ENCODE results near the gene TNIP1.

The TNIP1 gene

GRCh38 chr5:151066920-151067319, 13.9 kb downstream of the TNIP1 start:
- Histone ChIP-seq H2AFZ (ENCODE audit: low read length, unreplicated experiment) (no peak overlapping the region), H3K4me3 (ENCODE audit: low read depth, low read length) (no peak overlapping the region), H3K27ac (ENCODE audit: low read depth, low read length) (no peak overlapping the region), H3K4me1 (ENCODE audit: control insufficient read depth, insufficient read depth, low read length, unreplicated experiment) (peaks cover 36% of the 10 kb centered on the region), H3K36me3 (ENCODE audit: insufficient read depth, low read length) (peaks cover 10% of the 10 kb centered on the region; the same call in 1 of the 2 replicates), H3K27me3 (ENCODE audit: insufficient read depth, low read length) (no peaks in the 10 kb centered on the region), H3K79me2 (ENCODE audit: control insufficient read depth, insufficient read depth, low read length, unreplicated experiment) (peaks cover 80% of the 10 kb centered on the region)

DNA sequence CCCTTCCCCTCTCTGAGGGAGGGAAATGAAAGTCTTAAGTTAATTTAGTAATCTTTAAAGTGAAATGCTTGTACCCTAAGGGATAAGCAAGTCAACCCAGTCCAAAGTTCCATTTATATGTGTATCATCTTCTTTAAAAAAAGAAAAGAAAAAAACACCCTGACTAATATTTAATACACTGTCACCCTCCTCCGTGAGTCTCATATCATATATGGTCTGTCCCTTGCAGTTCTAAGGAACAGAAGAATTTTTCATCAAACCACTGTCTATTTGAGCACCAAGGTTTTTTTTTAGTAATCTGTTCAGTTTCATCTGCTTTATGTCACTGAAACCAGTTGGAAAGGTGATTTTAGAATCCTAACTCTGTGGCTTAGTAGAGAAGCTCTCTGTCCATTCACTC, 15.2 kb downstream of the TNIP1 start:
- Histone ChIP-seq H3K27me3 (ENCODE audit: insufficient read depth, low read length) (no peaks in the 10 kb centered on the region), H3K4me1 (ENCODE audit: control insufficient read depth, insufficient read depth, low read length, unreplicated experiment) (peaks cover 32% of the 10 kb centered on the region), H3K27ac (ENCODE audit: low read depth, low read length) (no peak overlapping the region), H3K79me2 (ENCODE audit: control insufficient read depth, insufficient read depth, low read length, unreplicated experiment) (peaks cover 68% of the 10 kb centered on the region), H3K4me3 (ENCODE audit: low read depth, low read length) (no peak overlapping the region), H2AFZ (ENCODE audit: low read length, unreplicated experiment) (no peak overlapping the region), H3K36me3 (ENCODE audit: insufficient read depth, low read length) (peaks cover 15% of the 10 kb centered on the region; the same call in 1 of the 2 replicates)

DNA sequence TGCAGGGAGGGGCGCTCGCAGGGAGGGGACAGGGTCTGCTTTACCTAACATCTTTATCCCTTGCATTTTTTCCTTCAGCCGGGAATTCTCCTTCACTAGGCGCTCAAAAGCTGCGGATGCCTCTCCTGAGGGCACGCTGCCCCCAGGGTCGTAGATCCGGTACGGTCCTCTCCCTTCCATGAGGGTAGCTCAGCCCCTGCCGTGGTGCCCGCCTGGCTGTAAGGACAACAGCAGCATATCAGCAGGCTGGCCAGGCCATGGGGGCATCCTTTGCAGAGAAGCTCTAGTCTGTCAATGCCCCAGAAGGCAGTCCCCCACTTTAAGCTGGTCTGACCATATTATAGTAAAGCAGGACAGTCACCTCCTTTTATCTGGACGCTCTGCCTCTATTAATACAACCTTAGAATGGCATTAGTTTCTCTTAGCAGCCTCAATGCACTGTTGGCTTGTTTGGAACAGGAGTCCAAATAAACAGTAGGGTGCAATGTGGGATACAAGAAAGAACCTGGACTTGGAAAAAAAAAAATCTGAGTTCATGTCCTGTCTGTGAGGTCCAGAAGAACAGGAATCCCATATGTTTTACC, 15.8 kb downstream of the TNIP1 start:
- Histone ChIP-seq H3K79me2 (ENCODE audit: control insufficient read depth, insufficient read depth, low read length, unreplicated experiment) (peaks cover 63% of the 10 kb centered on the region), H2AFZ (ENCODE audit: low read length, unreplicated experiment) (no peak overlapping the region), H3K4me1 (ENCODE audit: control insufficient read depth, insufficient read depth, low read length, unreplicated experiment) (peaks cover 33% of the 10 kb centered on the region), H3K36me3 (ENCODE audit: insufficient read depth, low read length) (peaks cover 15% of the 10 kb centered on the region; the same call in 1 of the 2 replicates), H3K27ac (ENCODE audit: low read depth, low read length) (no peak overlapping the region), H3K4me3 (ENCODE audit: low read depth, low read length) (no peak overlapping the region), H3K27me3 (ENCODE audit: insufficient read depth, low read length) (no peaks in the 10 kb centered on the region)

- no peak overlapping the region for H2AFZ ChIP-seq (ENCODE audit: low read length, unreplicated experiment)
- H3K27me3 ChIP-seq (ENCODE audit: insufficient read depth, low read length) = no peaks in the 10 kb centered on the region
- H3K79me2 ChIP-seq (ENCODE audit: control insufficient read depth, insufficient read depth, low read length, unreplicated experiment) = peaks cover 47% of the 10 kb centered on the region
- H3K4me1 ChIP-seq (ENCODE audit: control insufficient read depth, insufficient read depth, low read length, unreplicated experiment) = peaks cover 33% of the 10 kb centered on the region
- peaks cover 15% of the 10 kb centered on the region; the same call in 1 of the 2 replicates for H3K36me3 ChIP-seq (ENCODE audit: insufficient read depth, low read length)
- no peak overlapping the region for H3K4me3 ChIP-seq (ENCODE audit: low read depth, low read length)
- peak overlapping the region; percentile 69 for H3K27ac ChIP-seq (ENCODE audit: low read depth, low read length)
Observed at GRCh38 chr5:151063142-151063989, 17.5 kb downstream of the TNIP1 start.

DNA sequence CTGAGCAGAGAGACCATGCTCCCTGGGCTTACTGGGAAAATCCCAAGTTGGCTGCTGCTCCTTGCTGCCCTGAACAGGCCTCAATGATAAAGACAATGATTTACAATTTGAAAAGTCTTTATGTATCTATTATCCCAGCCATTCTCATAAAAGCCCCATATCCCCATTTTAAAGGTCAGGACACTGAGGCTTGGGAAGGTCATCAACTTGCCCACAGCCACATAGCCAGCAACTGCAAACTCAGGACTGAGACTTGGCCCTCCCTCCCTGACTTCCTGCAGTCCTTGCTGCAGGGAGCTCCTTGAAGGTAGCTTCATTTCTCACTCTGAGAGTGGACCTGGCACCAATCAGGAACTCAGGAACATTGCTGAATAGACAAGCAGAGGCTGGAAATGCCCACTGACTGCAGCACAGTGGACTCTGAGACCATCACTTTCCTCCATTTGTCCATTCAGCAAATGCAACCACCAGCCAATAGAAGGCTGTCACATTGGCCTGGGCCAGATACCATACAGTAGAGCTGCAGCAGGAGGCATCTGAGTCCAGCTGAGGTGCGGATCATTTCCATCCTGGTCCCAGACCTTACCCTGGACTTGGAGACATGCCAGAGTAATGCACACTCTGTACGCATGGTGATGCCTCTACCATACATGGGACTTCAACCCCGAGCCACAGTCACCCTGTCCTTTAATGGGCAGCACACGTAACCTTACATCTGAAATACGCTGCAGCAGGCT, 18.3 kb downstream of the TNIP1 start:
- H3K4me3 ChIP-seq (ENCODE audit: low read depth, low read length) = no peak overlapping the region
- peaks cover 33% of the 10 kb centered on the region for H3K4me1 ChIP-seq (ENCODE audit: control insufficient read depth, insufficient read depth, low read length, unreplicated experiment)
- H3K27ac ChIP-seq (ENCODE audit: low read depth, low read length) = no peak overlapping the region
- H3K79me2 ChIP-seq (ENCODE audit: control insufficient read depth, insufficient read depth, low read length, unreplicated experiment) = peaks cover 39% of the 10 kb centered on the region
- peaks cover 15% of the 10 kb centered on the region; the same call in 1 of the 2 replicates for H3K36me3 ChIP-seq (ENCODE audit: insufficient read depth, low read length)
- no peak overlapping the region for H2AFZ ChIP-seq (ENCODE audit: low read length, unreplicated experiment)
- no peaks in the 10 kb centered on the region for H3K27me3 ChIP-seq (ENCODE audit: insufficient read depth, low read length)

DNA sequence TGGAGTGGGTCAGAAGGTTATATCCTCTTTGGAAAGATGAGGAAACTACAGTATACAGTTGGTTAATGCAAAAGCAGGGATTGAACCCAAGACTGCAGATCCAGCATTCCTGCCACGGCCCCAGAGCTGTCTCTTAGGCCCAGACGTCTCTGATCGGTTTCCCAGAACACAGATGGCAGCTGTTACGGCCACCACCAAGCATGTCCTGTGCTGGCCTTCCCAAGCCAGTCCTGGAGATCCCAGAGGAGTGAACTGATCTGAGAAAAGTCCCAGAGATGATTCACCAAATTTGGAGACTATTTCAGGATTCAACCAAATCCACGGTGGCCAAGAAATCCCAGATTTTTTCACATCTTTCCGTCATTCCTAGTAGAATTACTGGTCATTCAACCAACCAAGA, 20.1 kb downstream of the TNIP1 start:
- no peak overlapping the region for H2AFZ ChIP-seq (ENCODE audit: low read length, unreplicated experiment)
- H3K4me1 ChIP-seq (ENCODE audit: control insufficient read depth, insufficient read depth, low read length, unreplicated experiment) = peaks cover 33% of the 10 kb centered on the region
- no peak overlapping the region for H3K4me3 ChIP-seq (ENCODE audit: low read depth, low read length)
- no peak overlapping the region for H3K27ac ChIP-seq (ENCODE audit: low read depth, low read length)
- no peaks in the 10 kb centered on the region for H3K27me3 ChIP-seq (ENCODE audit: insufficient read depth, low read length)
- H3K36me3 ChIP-seq (ENCODE audit: insufficient read depth, low read length) = peaks cover 15% of the 10 kb centered on the region; the same call in 1 of the 2 replicates
- peaks cover 20% of the 10 kb centered on the region for H3K79me2 ChIP-seq (ENCODE audit: control insufficient read depth, insufficient read depth, low read length, unreplicated experiment)

- Histone ChIP-seq H3K27me3 (ENCODE audit: insufficient read depth, low read length) (no peaks in the 10 kb centered on the region), H3K27ac (ENCODE audit: low read depth, low read length) (no peak overlapping the region), H3K4me1 (ENCODE audit: control insufficient read depth, insufficient read depth, low read length, unreplicated experiment) (peaks cover 29% of the 10 kb centered on the region), H2AFZ (ENCODE audit: low read length, unreplicated experiment) (no peak overlapping the region), H3K79me2 (ENCODE audit: control insufficient read depth, insufficient read depth, low read length, unreplicated experiment) (peaks cover 4% of the 10 kb centered on the region), H3K36me3 (ENCODE audit: insufficient read depth, low read length) (peaks cover 15% of the 10 kb centered on the region; the same call in 1 of the 2 replicates), H3K4me3 (ENCODE audit: low read depth, low read length) (no peak overlapping the region)
Observed at GRCh38 chr5:151058891-151059489, 21.8 kb downstream of the TNIP1 start.

DNA sequence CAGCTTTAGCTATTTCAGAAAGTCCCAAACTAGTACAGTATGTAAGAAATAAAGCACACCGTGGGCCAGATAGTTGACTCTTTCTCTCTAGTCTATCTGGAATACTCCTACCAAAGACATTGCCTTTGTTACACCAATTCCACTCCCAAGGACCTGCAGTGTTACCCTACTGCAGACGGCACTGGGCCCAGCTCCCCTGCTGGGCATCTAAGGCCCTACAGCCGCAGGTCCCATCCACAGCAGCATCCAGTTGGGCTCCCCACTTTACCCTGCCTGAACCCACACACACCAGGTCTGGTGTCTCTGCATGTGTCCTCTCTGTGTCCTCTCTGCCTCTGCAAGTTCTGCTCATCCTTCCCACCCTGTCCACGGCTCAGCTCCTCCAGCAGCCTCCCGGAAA, 22.5 kb downstream of the TNIP1 start:
- H3K4me3 ChIP-seq (ENCODE audit: low read depth, low read length) = no peak overlapping the region
- peaks cover 22% of the 10 kb centered on the region for H3K4me1 ChIP-seq (ENCODE audit: control insufficient read depth, insufficient read depth, low read length, unreplicated experiment)
- peaks cover 4% of the 10 kb centered on the region for H3K79me2 ChIP-seq (ENCODE audit: control insufficient read depth, insufficient read depth, low read length, unreplicated experiment)
- peaks cover 15% of the 10 kb centered on the region; the same call in 1 of the 2 replicates for H3K36me3 ChIP-seq (ENCODE audit: insufficient read depth, low read length)
- H2AFZ ChIP-seq (ENCODE audit: low read length, unreplicated experiment) = no peak overlapping the region
- no peak overlapping the region for H3K27ac ChIP-seq (ENCODE audit: low read depth, low read length)
- H3K27me3 ChIP-seq (ENCODE audit: insufficient read depth, low read length) = no peaks in the 10 kb centered on the region

DNA sequence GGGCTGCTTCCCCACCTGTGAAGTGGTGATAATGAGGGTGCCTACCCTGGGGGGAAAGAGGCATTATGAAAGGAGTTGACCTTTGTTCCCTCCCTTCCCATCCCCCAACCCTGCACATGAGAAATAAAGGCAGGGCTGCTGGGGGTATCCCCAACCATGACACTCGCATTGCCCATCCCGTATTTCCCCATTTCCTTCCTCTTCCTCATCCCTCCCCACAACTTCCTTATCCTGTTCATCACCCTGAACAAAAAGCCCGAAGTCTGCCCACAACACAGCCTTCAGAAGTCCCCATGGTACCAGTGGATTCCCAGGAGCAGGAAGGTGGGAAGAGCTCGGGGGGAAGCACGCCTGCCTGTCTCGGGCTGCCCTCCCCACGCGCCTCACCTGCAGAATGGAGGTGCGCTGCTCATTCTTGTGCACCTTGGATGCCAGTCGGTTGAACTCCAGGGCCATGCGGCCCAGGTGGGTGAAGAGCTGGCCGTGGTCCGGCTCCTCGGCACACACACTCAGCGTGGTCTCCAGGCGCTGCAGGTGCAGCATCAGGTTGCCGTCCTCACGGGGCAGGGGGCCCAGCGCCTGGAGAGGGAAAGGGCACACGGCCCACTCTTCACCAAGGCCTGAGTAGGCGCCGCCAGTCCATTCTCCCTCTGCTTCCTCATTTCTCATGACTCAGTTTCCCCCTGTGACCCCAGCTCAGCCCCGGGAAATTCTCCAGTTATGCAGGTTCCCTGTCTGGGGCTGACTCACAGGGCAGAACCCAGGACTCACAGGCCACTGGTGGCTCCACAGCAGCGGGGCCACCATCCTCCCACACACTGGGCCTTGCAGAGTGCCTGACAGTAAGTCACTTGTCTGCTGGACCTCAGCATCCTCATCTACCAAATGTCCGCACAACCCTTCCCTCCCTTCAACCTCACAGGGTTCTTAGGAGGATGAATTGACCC, 24.2 kb downstream of the TNIP1 start:
- Histone ChIP-seq H3K4me3 (ENCODE audit: low read depth, low read length) (no peak overlapping the region), H3K27ac (ENCODE audit: low read depth, low read length) (no peak overlapping the region), H3K79me2 (ENCODE audit: control insufficient read depth, insufficient read depth, low read length, unreplicated experiment) (no peaks in the 10 kb centered on the region), H3K27me3 (ENCODE audit: insufficient read depth, low read length) (no peaks in the 10 kb centered on the region), H2AFZ (ENCODE audit: low read length, unreplicated experiment) (no peak overlapping the region), H3K36me3 (ENCODE audit: insufficient read depth, low read length) (peaks cover 2% of the 10 kb centered on the region; the same call in 1 of the 2 replicates), H3K4me1 (ENCODE audit: control insufficient read depth, insufficient read depth, low read length, unreplicated experiment) (peaks cover 25% of the 10 kb centered on the region)
